ENCODE measurements around the gene PARL. TPM values are rescaled to one million over a fixed set of nuclear protein-coding genes. Genes with fewer than 3 reads are reported as not detected.

PARL gene
- polyA plus RNA-seq, 2 of the 4 experiments (the other 2 are of a cell fraction) = 45.9 to 71.6 TPM

GRCh38 chr3:183807209-183807728 is 77.4 kb downstream of the PARL start:
- WGBS (ENCODE audit: missing lambda C conversion rate) = 89% methylated on average over 11 of the region's 12 CpGs
- ATAC-seq (no peak), DNase-seq (ENCODE audit: low read depth in 1 of 2, low spot score in 1 of 2) (no peak), FAIRE-seq (no peak)
- H3K4me2 ChIP-seq = no peak overlapping the region
- no peaks in the 10 kb centered on the region for H3K9me3 ChIP-seq
- no peak overlapping the region for H3K4me3 ChIP-seq
- H3K27ac ChIP-seq = no peak overlapping the region
- TF ChIP-seq ZSCAN20 (CRISPR knock-in tag; IDR thresholded peaks at IDR 0.05) (no peak), ZNF302 (CRISPR knock-in tag; IDR thresholded peaks at IDR 0.05) (no peak), EHMT2 (IDR thresholded peaks at IDR 0.05; ENCODE audit: low read depth) (no peak), CBX2 (IDR thresholded peaks at IDR 0.05; ENCODE audit: borderline replicate concordance, low read depth) (no peak)
- TF ChIP-seq, protein P1, sequence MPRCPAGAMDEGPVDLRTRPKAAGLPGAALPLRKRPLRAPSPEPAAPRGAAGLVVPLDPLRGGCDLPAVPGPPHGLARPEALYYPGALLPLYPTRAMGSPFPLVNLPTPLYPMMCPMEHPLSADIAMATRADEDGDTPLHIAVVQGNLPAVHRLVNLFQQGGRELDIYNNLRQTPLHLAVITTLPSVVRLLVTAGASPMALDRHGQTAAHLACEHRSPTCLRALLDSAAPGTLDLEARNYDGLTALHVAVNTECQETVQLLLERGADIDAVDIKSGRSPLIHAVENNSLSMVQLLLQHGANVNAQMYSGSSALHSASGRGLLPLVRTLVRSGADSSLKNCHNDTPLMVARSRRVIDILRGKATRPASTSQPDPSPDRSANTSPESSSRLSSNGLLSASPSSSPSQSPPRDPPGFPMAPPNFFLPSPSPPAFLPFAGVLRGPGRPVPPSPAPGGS (IDR thresholded peaks at IDR 0.05) = no peak
- H3K4me1 ChIP-seq = no peaks in the 10 kb centered on the region
- CTCF ChIA-PET = no interaction called here
- POLR2A ChIA-PET = no interaction called here

- POLR2A ChIA-PET = no interaction called here
- H3K4me2 ChIP-seq = no peak overlapping the region
- TF ChIP-seq JUN (IDR thresholded peaks at IDR 0.05) (no peak), KDM5A (IDR thresholded peaks at IDR 0.05) (no peak), FOXS1 (CRISPR knock-in tag; IDR thresholded peaks at IDR 0.05) (no peak), EP300 (IDR thresholded peaks at IDR 0.05) (no peak), TFCP2L1 (CRISPR knock-in tag; IDR thresholded peaks at IDR 0.05) (no peak), TP53 (CRISPR knock-in tag; IDR thresholded peaks at IDR 0.05) (no peak), E2F6 (IDR thresholded peaks at IDR 0.05; ENCODE audit: borderline replicate concordance, low read depth) (no peak), KDM1A (IDR thresholded peaks at IDR 0.05; ENCODE audit: low read depth) (no peak)
- TF ChIP-seq, protein P2, sequence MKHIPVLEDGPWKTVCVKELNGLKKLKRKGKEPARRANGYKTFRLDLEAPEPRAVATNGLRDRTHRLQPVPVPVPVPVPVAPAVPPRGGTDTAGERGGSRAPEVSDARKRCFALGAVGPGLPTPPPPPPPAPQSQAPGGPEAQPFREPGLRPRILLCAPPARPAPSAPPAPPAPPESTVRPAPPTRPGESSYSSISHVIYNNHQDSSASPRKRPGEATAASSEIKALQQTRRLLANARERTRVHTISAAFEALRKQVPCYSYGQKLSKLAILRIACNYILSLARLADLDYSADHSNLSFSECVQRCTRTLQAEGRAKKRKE (CRISPR knock-in tag; IDR thresholded peaks at IDR 0.05; ENCODE audit: low read depth) = no peak
- H3K9me3 ChIP-seq = no peaks in the 10 kb centered on the region
- CTCF ChIA-PET = interaction anchor here (1.1 to 1.6 kb wide), 2 partner anchors 13 to 15 kb away, joined by 3 to 5 read pairs; no protein-coding TSS in a partner anchor
- no peak overlapping the region for H3K27ac ChIP-seq
- no peak overlapping the region for H3K4me3 ChIP-seq
- FAIRE-seq (no peak), ATAC-seq (no peak), DNase-seq (ENCODE audit: low read depth in 1 of 2, low spot score in 1 of 2) (no peak)
- no peaks in the 10 kb centered on the region for H3K4me1 ChIP-seq
- WGBS (ENCODE audit: missing lambda C conversion rate) = 86% methylated on average over 5 of the region's 6 CpGs
Observed at GRCh38 chr3:183802989-183803388, 81.7 kb downstream of the PARL start.

- DNase-seq (ENCODE audit: low read depth in 1 of 2, low spot score in 1 of 2) (no peak), FAIRE-seq (no peak), ATAC-seq (no peak)
- Histone ChIP-seq H3K9me3 (no peaks in the 10 kb centered on the region), H3K27ac (no peak overlapping the region), H3K4me1 (no peaks in the 10 kb centered on the region), H3K4me2 (no peak overlapping the region), H3K4me3 (no peak overlapping the region)
- POLR2A ChIA-PET = no interaction called here
- CTCF ChIA-PET = interaction anchor here (0.6 to 1.6 kb wide), 4 partner anchors 16 to 444 kb away, joined by 3 to 5 read pairs (median 3); no protein-coding TSS in a partner anchor
- TF ChIP-seq KDM5A (IDR thresholded peaks at IDR 0.05) (no peak), JUNB (IDR thresholded peaks at IDR 0.05) (no peak), GATA3 (IDR thresholded peaks at IDR 0.05; ENCODE audit: borderline replicate concordance) (no peak), EHMT2 (IDR thresholded peaks at IDR 0.05; ENCODE audit: low read depth) (no peak), CHD2 (IDR thresholded peaks at IDR 0.05; ENCODE audit: low read length, partially characterized antibody) (no peak)
- TF ChIP-seq, protein P1 (IDR thresholded peaks at IDR 0.05) = no peak
- WGBS (ENCODE audit: missing lambda C conversion rate) = 94% methylated on average over 5 of the region's 5 CpGs
Observed at GRCh38 chr3:183801601-183802000, 83.1 kb downstream of the PARL start.

Data from A549 (cell line).